GM19372 (cell line): ENCODE data around the gene PCSK5.

ENCODE experiments used
- ATAC-seq: cut with Tn5 transposase; IDR thresholded peaks from one replicate; pipeline ENCODE4 v1.9.1; 2021; ENCODE audit warnings: mild to moderate bottlenecking, low read depth, moderate library complexity; ENCODE audit not compliant: unreplicated experiment

PCSK5 gene

DNA sequence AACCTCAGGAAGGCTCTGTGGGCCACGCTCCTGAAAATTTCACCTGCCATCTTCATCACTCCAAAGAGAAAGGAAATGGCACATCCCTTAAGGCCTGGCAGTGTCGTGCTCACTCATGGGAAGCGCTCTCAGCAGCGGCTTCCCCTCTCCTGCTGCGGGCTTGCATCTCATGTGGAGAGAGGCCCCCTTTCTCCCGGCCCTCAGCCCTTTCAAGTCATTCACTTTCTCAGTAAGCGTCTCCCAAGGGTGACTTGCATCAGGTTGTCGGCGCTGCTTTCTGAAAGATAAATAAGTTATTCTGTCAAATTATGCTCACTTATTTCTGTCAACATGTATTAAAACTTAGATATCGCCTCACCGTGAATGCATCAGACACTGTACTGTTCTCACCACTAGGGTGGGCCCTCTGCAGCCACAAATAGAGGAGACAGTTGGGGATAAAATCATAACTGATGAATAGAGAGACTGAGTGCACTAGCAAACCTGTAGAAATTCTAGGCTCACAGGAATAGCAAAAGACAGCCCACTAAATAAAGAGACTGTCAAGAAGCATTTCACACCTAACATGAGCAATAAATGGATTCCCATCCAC, 329.2 kb downstream of the PCSK5 start:
- no peak for ATAC-seq

DNA sequence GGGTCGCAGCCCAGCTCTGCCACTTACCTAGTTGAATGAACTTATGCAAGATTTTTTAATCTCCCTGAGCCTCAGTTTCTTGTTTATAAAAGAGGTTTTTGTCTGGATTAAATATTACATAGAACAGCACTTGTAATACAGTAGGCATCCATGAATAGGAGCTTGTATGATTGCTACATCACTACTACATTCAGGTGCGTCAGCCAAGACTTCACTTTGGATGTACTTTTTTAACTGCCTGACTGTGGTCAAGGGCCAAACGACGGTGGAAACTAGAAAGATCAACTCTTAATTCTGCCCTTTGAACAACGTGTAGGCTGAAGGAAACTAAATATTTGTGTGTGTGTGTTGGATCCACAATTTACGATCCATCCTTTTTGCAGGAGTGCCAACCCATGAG, 330.9 kb downstream of the PCSK5 start:
- ATAC-seq, result no peak

DNA sequence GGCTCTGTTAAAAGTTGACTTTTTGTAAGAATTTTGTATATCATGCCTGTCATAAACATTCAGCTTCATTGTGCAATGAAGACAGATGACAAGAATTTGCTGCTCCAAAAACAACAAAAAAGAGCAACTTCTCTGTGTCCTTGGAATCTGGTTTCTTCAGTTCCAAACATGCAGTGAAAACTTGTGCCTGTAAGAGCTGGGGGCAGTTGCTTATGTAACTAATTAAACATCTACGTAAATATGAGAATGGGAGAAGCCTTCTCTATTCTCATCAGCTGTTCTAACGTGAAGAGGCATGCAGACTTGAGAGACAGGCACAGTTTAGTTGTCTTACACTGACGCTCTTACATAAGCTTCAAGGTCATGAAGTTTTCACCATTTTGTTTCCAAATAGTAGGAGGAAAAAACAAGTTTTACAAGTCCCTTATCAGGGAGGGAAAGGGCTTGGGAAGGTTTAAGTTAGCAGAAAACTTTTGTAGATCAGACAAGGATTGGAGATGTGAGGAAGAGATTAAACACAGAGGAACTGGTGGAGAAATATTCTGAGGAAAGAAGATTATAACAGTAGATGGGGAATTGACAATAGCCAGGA, 333.4 kb downstream of the PCSK5 start:
- ATAC-seq, result no peak

DNA sequence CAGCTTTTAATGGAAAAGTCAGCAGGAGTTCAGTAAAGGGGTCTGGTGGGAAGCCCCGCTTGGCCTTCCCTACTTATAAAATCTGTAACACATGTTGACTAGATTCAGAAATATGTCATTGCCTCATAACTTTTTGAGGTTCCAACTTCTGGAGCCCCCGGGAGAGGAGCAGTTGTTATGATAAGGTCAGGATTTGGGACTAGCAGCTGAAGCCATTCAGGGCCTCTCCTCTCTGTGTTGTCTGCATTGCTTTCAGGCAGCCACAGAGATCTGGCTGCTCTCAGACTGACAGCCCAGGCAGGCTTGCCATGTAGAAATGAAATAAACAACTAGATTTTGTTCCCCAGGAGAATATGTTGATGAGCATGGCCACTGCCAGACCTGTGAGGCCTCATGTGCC, 336.7 kb downstream of the PCSK5 start:
- no peak for ATAC-seq

DNA sequence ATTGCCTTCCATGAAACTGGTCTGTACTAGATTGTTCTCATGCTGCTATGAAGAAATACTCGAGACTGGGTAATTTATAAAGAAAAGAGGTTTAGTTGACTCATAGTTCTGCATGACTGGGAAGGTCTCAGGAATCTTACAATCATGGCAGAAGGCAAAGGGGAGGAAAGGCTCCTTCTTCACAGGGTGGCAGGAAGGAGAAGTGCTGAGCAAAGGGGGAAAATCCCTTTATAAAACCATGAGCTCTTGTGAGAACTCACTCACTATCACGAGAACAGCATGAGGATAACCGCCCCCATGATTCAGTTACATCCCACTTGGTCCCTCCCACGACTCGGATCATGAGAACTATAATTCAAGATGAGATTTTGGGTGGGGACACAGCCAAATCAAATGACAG, 340.5 kb downstream of the PCSK5 start:
- no peak for ATAC-seq

DNA sequence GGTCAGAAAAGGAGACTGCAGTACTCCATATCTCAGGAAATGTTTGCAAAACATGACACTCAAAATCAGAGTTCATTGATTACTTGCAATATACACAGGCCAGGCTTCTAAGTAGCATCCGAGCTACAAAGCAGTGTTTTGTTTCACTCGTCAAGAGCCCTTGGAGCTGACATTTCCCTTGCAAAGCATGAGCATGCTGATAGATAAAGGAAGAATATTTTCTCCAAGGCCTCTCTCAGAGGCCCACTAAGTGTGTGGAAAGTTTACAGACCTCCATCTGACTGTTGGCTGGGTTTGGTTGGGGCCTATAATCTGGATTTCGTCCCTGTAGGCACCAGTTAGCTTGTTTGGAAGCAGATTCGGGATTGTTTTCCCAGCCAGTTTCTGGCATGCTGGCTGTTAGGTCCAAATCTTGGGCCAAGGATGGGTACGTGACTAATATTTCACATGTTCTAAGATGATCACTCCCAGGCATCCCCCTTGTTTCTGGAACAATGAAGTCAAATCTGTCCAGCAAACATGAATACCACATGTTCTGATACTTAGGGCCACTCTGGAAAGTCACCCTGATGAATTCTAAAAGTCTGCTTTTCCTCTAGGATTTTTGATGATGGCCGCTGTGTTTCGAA, 342.5 kb downstream of the PCSK5 start:
- ATAC-seq, result no peak

DNA sequence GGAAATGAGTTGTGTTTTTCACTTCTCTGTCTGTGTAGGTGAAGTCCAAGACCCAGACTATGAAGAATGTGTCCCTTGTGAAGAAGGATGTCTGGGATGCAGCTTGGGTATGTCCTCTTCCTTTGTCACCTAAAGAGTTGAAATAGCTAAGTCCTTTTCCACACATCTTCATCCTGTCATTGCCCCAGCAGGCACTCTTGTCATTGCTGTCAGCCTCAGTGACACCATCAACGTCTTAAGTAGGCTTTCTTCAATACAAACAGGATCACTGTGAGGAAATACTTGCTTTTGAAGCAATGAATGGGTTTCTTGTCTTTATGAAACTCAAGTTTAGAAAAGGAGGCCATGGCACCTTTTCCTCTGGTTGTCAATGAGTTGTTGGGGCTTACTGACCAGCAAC, 350.1 kb downstream of the PCSK5 start:
- no peak for ATAC-seq

DNA sequence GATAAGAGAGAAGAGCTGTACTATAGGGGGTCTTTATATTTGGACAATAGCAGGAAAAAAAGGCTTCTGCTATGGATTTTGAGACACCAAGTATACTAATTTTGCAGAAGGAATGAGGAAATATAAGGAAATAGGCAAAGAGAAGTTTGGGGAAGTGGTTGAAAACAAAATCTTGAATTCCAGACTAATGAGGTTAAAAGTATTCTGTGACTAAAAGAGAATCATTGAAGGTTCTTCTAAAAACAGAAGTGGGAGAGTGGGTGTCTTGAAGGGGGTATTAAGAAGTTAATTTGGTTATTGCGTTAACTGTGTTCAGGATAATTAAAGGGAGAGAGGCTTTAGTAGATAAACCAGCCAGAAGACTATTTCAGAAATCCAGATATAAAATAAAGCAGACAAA, 355.0 kb downstream of the PCSK5 start:
- ATAC-seq, result no peak

DNA sequence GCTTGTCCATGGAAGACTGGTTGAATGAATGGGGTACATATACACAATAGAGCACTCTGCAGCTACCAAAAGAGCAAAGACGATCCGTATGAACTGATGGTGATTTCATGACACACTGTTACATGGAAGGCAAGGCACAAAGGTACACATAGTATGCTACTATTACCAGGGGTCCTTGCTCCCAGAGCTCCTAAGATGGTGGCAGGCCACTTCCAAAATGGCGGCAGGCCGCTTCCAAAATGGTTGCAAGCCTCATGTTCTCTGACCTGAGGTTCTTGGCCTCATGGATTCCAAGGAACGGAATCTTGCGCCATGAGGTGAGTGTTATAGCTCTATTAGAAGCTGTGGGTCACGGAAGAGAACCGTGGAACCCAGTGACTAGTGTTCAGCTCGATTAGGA, 356.2 kb downstream of the PCSK5 start:
- no peak for ATAC-seq

DNA sequence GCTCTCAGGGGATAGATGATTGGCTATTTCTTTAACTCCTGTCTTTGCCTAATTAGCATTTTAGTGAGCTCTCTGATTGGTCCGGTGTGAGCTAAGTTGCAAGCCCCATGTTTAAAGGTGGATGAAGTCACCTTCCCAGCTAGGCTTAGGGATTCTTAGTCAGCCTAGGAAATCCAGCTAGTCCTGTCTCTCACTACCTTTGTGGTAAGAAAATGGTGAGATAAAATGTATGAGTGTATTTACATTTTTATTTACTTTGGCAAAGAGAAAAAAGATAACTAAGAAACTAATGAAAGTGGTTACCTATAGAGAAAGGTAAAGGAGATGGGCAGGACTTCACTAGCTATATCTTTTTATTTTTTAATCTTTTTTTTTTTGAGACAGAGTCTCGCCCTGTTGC, 357.0 kb downstream of the PCSK5 start:
- no peak for ATAC-seq

DNA sequence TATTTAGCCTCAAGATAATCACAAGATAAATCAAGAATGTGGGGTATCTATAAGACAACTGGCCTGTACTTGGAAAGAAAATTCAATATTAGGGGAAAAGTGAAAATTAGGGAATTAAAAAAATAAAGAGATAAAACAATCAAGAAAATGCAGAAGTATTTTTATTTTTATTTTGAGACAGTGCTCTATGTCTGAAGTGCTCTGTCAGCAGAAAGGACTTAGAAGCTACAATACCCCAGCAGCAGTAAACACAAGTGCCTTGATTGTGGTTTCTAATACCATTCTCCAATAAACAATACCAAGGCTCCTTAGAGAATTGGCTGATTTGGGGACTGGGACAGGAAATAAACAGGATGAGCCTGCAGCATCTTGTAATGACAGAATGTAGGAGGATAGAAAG, 358.8 kb downstream of the PCSK5 start:
- ATAC-seq, result no peak

DNA sequence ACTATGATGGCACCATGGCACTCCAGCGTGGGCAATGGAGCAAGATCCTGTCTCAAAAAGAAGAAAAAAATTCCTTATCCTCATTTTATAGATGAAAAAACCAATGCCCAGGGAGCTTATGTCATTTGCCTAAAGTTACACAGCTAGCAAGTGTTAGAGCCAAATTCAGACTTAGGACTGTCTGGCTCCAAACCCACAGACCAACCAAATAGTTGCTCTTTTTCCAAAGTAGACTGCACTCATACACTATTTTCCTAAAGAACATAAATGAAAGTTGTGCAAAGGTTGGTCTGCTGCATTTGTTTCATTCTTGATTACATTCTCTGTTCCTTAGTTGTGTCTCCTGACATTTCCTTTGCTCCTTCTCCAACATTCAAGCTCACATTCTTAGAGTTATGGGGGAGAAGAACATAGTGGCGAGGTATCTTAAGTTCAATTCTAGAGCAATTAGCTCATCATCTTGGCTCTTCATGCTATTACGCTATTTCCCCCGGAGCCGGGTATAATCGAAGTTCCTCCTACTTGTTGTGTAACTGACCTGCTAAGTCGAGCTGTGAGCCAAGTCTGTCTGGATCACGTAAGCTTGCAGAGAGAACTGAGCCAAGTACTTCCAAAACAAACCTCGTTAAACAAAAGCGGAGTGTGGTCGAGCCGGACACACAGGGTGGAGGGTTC, 365.4 kb downstream of the PCSK5 start:
- no peak for ATAC-seq

DNA sequence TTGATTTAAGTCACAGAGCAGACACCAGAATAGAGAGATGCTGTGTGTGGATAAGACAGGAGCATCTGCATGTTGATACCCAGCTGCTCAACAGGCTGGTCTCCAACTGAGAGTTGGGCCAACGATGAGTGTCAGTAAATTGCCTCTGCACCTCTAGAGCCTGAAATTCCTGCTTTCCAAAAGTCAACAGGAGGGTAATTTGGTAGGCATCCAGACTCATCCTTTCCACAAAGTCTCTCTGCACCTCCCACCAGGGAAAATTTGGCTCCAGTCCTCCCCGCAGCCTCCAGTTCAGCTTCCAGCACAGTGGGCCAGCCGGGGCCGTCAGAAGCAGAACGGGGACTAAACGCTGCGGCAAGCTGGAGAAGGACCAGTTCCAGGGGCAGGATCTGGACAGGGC, 366.8 kb downstream of the PCSK5 start:
- ATAC-seq, result no peak

DNA sequence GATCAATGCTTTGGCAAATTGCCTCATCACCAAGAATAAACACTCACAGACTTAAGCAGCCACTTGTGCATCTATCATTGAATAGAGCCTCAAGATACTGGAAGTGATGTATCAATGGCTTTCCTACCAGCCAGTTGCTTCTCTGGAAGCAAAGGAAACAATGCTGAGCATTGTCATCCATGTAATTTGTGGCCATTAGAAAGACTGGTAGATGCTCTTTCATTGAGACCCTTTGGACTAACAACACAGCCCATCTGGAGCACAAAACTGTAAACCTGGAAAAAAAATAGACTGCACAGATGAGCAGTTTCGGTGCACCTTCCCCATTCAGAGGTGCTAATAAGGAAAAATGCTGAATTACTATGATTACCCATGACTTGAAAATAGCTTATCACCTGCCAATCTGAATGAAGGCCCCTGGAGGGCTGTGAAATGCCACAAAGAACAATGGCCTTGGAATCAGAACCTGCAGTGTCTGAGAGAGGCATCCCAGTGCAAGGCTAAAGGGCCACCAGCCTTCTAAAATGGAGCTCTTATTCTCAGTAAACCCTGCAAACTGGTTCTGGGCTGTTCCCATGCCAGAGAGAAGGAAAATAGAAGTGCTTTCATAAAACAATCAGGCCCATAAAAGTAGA, 376.3 kb downstream of the PCSK5 start:
- ATAC-seq, result no peak

DNA sequence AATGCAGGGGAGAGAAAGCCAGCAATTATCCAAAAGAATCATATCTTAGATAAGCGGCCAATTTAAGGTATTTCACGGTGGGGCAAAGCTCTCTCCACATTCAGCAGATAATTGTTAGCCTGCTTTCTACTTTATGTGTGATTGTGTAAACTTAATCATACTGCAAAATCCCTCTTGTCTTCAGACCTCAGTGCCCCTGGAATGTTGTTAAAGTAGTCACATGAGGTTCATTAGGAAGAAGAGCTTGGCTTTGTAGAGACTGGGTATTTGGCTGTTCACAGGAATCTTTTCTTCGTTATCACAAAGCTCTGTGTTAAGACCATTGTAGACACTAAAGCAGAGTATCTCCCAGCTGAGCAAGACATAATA, 376.8 kb downstream of the PCSK5 start:
- ATAC-seq, result no peak

DNA sequence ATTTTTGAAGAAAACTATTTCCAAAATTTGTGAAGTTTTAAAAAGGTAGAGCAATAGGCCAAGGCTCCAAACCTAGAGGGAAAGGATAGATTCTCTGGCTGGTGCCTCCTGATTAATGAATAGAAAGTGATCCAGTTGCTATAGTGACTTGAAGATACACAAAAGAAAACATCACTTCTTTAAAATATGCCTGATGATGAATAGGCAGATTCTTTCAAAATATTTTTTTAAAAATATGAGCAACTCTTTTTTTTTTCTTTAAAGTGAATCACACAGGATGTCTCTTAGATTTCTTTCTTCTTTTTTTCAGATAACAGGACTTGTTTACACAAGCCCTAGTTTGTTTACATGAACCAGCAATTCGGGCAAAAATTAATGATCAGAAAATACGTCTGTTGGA, 379.3 kb downstream of the PCSK5 start:
- ATAC-seq, result no peak

DNA sequence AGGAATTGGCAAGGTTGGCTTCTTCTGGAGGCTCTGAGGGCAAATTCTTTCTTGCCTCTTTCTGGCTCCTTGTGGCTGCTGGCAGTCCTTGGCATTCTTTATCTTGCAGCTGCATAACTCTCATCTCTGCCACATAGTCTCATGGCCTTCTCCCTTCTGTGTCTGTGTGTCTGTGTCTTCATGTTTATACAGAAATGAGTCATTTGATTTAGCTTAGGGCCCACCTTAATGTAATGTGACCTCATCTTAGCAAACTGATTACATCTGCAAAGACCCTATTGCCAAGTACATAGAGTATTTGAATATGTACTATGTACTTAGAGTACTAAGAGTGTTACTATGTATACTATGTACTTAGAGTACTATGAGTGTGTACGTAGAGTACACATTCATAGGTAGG, 381.3 kb downstream of the PCSK5 start:
- no peak for ATAC-seq

DNA sequence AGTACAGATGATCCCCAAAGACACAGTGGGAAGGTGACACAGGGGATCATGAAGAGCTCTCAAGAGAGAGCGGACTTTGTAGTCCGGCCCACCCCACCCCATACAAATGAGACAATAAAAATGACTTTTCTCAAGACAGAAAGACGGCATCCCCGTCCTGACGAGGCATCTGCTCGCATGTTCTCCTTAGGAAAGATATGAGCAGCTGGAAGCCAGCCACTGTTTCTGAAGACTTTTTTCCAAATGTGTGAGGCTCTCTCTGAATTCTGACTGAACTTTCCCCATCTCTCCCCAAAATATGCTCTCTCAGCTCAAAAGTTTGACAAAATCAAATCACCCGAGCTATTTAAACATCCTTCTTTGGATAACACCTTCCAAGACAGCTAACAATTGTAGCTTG, 398.6 kb downstream of the PCSK5 start:
- ATAC-seq, result no peak

DNA sequence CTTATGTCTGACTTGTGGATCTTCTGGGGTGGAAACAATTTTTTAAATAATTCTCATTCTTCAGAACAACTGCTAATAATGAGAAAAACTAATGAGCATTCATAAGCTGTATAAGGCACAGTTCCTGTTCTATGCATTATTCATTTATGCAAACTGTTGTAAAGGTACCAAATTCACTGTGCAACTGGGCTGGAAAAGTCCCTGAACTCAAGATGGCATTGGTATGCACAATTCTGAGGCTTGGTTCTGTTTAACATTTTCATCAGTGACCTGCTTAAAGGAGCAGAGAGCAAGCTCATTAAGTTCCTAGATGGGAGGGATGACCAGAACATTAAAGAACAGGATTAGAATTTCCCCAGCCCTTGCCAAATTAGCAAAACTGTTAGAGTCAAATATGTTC, 399.2 kb downstream of the PCSK5 start:
- no peak for ATAC-seq

DNA sequence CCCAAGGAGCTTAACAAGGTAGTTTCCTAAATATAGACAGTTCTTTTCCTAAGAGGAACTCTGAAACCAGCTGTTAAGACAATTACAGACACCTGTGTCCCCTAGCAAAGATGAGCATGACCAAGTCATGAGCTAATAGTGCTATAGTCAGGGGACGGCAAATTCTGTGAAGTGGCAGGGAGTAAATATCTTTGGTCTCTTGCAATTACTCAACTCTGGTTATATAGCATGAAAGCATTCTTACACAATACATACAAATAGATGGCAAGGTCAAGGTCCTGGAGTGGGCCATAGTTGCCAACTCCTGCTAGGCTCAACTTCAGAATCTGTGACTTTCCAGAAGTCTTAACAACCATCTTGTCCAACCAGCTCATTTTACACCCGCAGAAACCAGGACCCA, 400.1 kb downstream of the PCSK5 start:
- no peak for ATAC-seq

DNA sequence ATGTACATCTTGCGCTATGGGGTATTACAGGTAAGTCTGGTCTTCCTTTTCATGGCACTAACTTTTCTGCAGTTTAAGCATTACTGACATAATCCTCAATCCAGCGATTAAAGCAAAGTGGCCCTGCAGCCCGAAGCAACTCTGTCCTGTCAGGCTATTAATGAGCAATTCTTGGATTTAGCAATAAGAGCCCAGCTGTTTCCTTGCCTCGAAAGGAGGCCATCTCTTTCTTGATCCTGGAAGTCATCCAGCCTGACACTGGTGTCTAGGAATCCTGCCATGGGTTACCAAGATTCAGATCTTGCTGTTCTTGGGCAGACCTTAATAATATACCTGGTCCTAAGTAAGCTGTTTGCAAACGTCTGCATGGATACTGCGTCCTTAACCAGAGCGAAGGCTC, 401.8 kb downstream of the PCSK5 start:
- no peak for ATAC-seq

DNA sequence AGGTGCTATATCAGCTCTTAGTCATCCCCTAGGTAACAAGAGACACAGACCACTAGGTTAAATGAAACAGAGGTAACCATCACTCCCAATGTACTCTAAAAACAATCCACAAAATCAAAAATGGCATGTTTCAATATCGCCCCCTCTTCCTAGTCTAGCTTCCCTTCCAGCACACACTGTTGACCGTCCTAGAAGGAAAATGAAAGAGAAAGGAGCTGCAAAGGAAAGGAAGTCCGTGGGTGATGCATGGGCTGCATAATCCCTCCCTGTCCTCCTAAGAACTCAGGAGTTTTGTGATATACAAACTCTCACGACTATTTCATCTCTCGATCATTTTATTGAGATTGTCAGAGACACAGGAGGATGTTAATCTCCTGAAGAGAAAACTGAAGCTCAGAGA, 402.2 kb downstream of the PCSK5 start:
- no peak for ATAC-seq
